Stimulated activated CD8-positive, alpha-beta memory T cell treated with anti-CD3 and anti-CD28 coated beads, Interleukin-12 subunit alpha, Interleukin-12 subunit beta, amount 100 ng/mL, for 1 hour (primary cell): ENCODE results near the gene RAC3.

Source experiments
- DNase-seq: peaks from one replicate; pipeline ENCODE4 v3.0.0-alpha.2; 2020; ENCODE audit warnings: low read depth

The RAC3 gene

GRCh38 chr17:82012640-82013295, 18.7 kb upstream of the RAC3 start:
- no peak for DNase-seq

DNA sequence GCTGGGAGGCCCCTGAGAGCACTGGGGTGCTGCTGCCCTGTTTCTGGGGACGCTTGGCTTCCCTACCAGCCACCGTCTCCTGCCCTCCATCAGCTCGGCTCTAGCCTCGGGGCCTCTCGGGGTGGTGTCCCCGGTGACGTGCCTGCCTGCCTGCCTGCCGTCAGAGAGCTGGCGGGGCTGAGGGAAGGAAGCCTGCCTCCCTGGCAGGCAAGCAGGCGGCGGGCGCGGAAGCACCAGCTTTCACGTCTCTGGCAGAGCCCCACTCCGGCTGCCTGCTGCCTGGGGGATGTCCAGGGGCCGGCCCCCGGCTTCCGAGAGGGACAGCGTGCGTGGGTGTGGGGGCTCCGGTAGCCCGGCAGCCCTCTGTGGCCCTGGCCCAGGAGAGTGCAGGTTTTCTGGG, 18.1 kb upstream of the RAC3 start:
- no peak for DNase-seq

DNA sequence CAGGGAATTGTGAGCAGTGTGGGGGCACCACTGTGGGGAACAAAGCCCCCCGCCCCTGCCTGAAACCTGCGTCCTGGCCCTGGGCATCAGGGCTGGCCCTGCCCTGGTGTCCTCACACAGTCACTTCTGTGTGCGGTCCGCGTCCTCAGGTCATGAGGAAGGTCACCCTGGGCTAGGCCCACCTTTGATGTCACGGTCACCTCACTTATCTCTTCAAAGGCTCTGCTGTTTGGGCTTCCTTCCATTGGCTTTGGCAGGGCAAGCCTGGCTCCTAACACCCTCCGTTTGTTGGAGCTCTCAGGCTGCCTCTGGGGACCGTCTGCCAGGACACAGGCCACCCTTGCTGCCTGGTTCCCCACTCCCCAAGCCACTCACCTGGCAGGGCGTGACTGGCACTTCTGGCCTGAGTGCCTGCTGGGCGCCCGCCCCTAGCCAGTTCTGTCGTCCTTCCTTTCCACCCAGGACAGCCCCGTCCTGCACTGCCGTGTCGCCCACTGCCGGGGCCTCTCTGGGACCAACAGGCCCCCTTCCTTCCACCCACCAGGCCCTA, 17.6 kb upstream of the RAC3 start:
- no peak for DNase-seq

DNA sequence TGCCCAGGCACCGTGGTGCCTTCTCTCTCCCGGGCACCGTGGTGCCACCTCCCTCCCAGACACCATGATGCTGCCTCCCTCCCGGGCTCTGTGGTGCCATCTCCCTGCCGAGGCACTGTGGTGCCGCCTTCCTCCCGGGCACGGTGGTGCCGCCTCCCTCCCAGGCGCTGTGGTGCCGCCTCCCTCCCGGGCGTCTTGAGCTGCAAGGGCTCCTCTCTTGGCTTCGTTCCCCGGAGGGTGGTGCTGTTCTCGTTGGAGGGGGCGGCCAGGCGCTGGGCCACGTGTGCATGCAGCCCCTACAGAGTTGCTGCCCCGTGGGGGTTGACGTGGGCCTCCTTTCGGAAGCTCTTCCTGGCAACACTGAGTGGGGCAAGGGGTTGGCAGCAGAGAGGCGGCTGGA, 17.0 kb upstream of the RAC3 start:
- DNase-seq, result no peak

DNA sequence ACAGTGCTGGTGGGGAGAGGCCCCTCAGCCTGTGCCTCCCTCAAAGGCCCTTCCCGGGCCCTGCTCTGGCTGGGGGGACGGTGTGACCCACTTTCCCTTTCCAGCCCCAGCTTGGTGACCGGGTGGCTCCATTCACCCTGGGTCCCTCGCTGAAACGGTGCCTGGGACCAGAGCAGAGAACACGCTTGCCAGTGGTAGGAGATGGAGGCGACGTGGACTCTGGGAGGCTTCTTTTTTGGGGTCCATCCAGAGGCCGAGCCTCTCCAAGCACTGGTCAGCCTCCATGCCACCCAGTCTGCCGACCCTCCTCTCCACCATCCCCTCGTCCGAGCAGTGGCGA, 16.5 kb upstream of the RAC3 start:
- no peak for DNase-seq

DNA sequence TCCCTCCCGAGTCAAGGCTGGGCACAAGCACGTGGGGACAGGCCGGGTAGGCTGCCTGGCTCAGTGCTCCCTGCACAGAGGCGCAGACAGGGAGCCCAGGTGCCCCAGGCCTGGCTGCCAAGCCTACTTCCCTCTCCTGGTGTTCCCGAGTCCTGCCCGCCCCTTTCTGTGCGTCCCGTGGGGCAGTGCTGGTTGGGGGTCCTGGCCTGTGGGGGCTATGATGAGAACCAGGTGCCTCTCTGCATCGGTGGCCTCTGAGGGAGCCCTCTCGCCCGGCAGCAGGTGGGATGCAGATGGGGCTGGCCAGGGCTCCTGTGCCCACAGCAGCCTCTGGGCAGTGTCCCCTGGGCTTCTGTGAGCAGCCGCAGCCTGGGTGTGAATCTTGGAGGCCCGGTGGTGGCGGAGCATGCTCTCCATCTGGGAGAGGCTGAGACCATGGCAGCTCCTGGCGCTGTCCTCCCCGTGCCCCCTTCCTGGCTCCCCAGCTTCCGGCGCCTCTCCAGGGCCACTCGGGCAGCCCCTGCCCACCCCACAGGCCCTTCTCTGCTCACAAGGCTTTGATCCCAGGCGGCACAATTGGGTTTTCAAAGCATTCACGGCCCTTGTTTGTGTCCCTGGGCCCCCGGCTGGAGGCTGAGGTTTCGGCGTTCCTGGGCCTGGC, 16.0 kb upstream of the RAC3 start:
- no peak for DNase-seq

- no peak for DNase-seq
Measured at GRCh38 chr17:82016061-82016874, 15.2 kb upstream of the RAC3 start.

DNA sequence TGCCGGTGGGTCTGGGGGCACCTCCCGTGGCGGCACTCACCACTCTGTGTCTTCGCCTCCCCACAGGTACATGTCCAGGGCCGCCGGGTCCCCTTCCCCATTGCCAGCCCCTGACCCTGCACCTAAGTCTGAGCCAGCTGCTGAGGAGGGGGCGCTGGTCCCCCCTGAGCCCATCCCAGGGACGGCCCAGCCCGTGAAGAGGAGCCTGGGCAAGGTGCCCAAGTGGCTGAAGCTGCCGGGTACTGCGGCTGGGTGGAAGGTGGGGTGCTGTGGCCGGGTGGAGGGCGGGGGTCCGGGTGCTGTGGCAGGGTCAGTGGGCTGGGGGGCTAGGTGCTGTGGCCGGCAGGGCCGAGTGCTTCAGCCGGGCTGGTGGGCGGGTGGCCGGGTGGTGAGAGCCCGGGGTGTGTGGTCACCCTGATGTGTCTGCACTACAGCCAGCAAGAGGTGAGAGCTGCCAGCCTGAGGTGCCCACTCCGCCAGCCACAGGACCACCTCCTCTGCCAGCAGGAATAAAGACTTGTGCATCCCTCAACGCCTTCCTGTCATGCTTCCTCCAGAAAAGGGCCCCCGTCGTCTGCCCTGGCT, 14.5 kb upstream of the RAC3 start:
- DNase-seq, result no peak

GRCh38 chr17:82017612-82018151, 13.8 kb upstream of the RAC3 start:
- DNase-seq, result no peak

GRCh38 chr17:82018152-82018988, 13.1 kb upstream of the RAC3 start:
- no peak for DNase-seq

DNA sequence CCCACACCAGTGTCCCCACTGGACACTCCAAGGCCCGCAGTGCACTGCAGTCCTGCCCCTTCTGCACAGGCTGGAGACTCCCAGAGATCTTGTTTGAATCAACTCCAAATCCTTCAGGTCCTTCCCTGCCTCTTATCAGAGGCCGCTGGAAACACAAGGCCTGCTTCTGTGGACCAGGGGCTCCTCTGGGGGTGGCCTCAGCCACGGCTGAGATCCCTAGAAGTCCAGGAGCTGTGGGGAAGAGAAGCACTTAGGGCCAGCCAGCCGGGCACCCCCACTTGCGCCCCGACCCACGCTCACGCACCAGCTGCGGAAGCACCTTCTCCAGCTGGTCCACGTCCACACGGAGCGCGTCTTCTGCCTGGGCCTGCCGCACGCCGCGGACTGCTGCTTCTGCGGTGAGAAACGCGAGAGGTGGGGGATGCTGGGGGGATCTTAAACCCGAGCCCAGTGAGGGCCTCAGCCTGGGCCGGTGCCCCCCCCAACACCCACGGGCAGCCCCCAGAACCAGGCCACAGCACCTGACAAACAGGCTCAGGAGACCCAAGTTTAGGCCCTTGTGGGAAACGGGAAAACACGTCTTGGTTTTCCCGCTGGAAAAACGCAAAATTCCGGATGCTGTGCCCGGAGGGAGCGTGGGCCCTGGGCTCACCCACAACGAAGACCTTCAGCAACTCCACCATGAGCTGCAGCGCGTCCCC, 12.3 kb upstream of the RAC3 start:
- no peak for DNase-seq

- peak; percentile 40 for DNase-seq
Measured at GRCh38 chr17:82019690-82020571, 11.5 kb upstream of the RAC3 start.

GRCh38 chr17:82020572-82021106, 10.8 kb upstream of the RAC3 start:
- no peak for DNase-seq

DNA sequence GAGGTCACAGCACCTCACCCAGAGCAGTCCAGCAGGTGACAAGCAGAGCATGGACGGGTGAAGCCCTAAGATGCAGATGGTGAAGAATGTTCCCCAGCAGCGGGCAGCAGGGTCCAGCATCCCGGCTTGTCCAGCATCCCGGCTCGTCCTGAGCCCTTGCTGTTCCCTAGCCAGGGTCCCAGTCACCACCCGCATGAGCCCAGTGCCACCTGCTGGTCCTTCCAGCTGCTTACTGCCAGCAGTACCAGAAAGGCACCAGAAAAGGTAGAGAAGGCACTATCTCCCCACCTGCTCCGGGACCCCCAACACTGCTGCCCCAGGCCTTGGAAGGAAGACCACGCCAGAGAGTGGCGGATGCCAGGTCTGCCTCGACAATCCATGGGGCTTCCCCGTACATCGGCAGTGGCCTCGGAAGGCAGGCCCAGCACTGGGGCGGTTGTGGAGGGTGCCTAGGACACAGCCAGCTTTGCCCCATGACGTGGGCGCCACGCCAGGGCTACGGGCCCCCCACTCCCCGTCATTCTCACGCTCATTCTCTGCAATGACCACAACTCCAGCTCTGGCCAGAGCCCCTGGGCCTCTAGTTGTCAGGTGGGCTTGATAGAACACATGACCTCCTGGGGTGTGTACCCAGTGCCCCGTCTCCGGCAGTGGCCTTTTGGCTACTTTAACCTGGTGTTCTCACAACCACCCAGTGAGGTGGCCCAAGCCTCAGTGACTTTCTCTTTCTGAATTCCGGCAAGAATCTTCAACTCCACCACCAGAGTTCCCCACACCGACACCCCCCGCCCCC, 10.2 kb upstream of the RAC3 start:
- no peak for DNase-seq

GRCh38 chr17:82021900-82022309, 9.6 kb upstream of the RAC3 start:
- no peak for DNase-seq

DNA sequence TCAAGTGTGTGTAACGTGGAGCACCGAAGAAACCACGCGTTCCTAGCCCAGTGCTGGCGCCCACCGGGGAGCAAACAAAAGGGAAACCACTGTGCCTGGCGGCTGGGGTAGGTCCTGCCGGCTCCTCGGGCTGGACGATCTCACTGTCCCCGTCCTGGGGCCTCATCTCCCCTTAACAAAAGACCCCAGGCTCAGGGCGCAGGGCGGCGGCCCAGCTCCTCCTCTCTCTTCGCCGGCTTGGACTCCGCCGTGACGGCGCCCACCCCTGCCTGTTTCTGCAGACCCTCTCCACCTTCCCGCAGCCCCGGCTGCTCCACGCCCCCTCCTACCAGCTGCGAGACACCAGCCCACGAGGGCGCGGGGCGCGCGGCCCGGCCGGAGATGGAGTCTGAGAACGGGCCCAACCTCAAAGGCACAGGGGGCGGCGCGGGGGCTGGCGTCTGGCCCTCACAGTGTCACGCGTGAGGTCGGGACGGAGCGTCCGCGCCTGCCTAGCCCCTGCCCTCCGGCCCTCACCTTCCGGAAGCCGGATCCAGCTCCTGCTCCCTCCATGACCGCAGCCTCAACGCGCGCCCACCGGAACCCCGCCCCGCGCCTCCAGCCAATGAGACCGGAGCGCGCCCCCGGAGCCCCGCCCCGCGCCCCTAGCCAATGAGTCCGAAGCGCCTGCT, 9.0 kb upstream of the RAC3 start, which contains the start of gene CENPX:
Gene CENPX, minus strand, starts transcription at position 569 of the 671 bp plus-strand sequence. Its CDS starts 17 bp downstream, at position 552.
- DNase-seq, result no peak

GRCh38 chr17:82022981-82023446, 8.5 kb upstream of the RAC3 start, which contains the start of gene LRRC45:
LRRC45 (plus strand) TSS chr17:82023305; CDS start chr17:82023644, 339 bp downstream.
- DNase-seq, result peak; percentile 99
